Lower leg skin (tissue), 3 donors: Measurements from ENCODE around the gene PDLIM5.

ENCODE experiments used
- CTCF ChIP-seq, 3 donors: fragments of 450-650 bp; IDR thresholded peaks; one replicate each; pipeline ENCODE4 v1.5.1; 2016; ENCODE audit warnings: antibody characterized with exemption in 3 of 3, mild to moderate bottlenecking in 3 of 3, moderate library complexity in 2 of 3
- POLR2A ChIP-seq, 2 donors: fragments of 450-650 bp; IDR thresholded peaks; one replicate each; pipeline ENCODE4 v1.6.1; 2016 to 2017; ENCODE audit warnings: antibody characterized with exemption in 2 of 2, mild to moderate bottlenecking in 1 of 2, moderate library complexity in 1 of 2

- TF ChIP-seq CTCF (IDR thresholded peaks at IDR 0.05) (no peak), POLR2A (IDR thresholded peaks at IDR 0.05) (no peak)
Observed at GRCh38 chr4:94458682-94459081, 6.9 kb downstream of the PDLIM5 start.
